GM10266 (cell line): ENCODE results near the gene PARD3.

ENCODE experiments used
- DNase-seq: peaks from one replicate; pipeline ENCODE4 v3.0.0; 2012; ENCODE audit errors: extremely low spot score
- CTCF ChIP-seq: IDR thresholded peaks from 2 replicates; pipeline ENCODE4 v1.5.1; 2012; ENCODE audit warnings: mild to moderate bottlenecking, low read depth; ENCODE audit not compliant: control insufficient read depth, insufficient read depth; ENCODE audit errors: missing control alignments

PARD3 gene

GRCh38 chr10:34092891-34093290 lies 722.2 kb downstream of the PARD3 start:
- no peak for TF ChIP-seq CTCF
- DNase-seq, result no peak

DNA sequence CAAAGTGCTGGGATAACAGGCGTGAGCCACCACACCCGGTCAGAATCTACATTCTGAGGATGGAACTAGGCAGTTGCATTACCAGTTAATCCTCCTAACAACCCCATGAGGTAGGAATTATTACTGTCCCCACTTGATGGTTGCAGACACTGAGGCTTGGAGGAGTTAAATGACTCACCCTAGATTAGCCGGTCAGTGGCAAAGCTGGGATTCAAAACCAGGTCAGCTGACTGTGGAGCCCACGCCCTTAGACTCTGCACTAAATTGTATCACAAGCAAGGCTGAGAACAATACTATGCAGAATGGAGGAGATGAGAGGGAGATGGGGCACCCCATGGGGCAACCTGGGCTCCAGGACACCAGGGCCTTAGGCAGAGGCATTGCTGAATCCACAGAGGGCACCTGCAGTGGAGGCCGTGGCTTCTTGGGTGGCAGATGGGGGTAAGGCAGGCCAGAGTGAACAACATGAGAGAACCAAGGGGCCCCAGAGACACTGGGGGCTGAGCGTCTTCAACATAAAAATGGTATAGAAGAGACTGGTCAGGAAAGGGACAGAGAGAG lies 723.4 kb downstream of the PARD3 start:
- DNase-seq, result no peak
- TF ChIP-seq CTCF, result no peak

DNA sequence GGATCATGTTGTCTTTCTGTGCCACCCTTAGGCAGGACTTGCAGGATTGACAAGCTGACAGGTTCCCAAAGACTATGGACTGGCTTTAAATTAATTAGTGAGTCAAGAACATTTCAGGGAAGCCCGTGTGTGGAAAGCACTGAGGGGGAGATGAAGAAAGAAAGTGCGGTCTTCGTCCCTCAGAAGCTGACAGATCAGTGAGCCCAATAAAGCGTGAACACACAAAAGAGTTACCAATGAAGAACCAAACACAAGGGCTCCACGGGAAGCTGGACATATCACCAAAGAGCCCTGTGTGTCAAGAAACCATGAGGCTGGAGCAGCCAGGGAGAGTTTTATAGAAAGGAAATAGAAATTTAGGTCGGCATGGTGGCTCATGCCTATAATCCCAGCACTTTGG lies 725.8 kb downstream of the PARD3 start:
- no peak for DNase-seq
- no peak for TF ChIP-seq CTCF

GRCh38 chr10:34088208-34088794 lies 726.8 kb downstream of the PARD3 start:
- no peak for TF ChIP-seq CTCF
- no peak for DNase-seq

DNA sequence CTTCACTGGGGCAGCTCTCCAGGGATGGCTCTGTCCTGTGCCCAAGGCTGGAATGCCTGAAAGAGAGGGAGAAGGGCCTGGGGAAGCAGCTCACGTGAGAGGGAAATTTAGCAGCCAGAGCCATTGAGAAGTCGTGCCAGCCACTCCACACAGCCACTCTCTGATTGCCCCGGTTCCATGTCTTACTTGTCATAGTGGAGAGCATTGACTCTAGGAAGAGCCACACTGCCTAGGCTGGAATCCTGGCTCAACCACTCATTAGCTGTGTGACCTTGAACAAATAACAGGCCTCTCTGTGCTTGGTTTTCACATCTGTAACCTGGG lies 728.0 kb downstream of the PARD3 start:
- TF ChIP-seq CTCF, result no peak
- no peak for DNase-seq

GRCh38 chr10:34083567-34083966 lies 731.5 kb downstream of the PARD3 start:
- no peak for TF ChIP-seq CTCF

DNA sequence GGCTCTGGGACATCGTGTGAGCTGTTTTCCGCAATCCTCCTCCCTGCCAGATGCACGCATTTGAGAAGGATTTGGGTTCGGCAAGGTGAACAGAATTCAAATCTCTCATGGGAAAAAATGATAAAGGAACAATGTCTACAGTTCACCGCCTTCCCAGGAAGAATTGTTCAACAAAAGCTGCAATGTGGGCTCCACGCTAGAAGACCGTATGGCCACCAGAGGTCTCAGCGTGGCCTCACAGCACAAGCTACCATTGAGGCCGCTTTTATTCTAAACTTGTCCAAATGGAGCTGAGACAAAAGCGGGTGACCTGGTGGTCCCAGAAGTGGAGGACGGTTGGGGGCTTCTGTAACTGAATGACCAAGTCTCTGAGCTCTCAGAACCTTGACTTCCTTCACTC lies 733.1 kb downstream of the PARD3 start:
- DNase-seq, result no peak
- no peak for TF ChIP-seq CTCF

More at GRCh38 chr10:34083567-34083966, 731.5 kb downstream of the PARD3 start:
- no peak for DNase-seq
